Stimulated activated CD4-positive, alpha-beta T cell treated with anti-CD3 and anti-CD28 coated beads, Interleukin-4, amount 100 ng/mL, for 48 hours (primary cell): ENCODE data around the gene C10orf67.

Experiments
- DNase-seq, 2 donors: peaks; one replicate each; pipeline ENCODE4 v3.0.0-alpha.2; 2020; ENCODE audit warnings: low read depth in 2 of 2

The C10orf67 gene

GRCh38 chr10:23173214-23174073 is 171.2 kb downstream of the C10orf67 start:
- DNase-seq = no peak

- no peak for DNase-seq
Observed at GRCh38 chr10:23172429-23173213, 172.0 kb downstream of the C10orf67 start.

- no peak for DNase-seq
Observed at GRCh38 chr10:23171232-23171876, 173.2 kb downstream of the C10orf67 start.

- DNase-seq = no peak
Observed at GRCh38 chr10:23158370-23158769, 186.2 kb downstream of the C10orf67 start.

GRCh38 chr10:23157691-23158369 is 186.8 kb downstream of the C10orf67 start:
- DNase-seq = no peak

- DNase-seq = no peak
Observed at GRCh38 chr10:23157239-23157681, 187.3 kb downstream of the C10orf67 start.

- no peak for DNase-seq
Observed at GRCh38 chr10:23156447-23157150, 188.0 kb downstream of the C10orf67 start.

- DNase-seq = no peak
Observed at GRCh38 chr10:23155169-23155568, 189.4 kb downstream of the C10orf67 start.
